Stimulated activated CD4-positive, alpha-beta T cell treated with anti-CD3 and anti-CD28 coated beads, Interleukin-1b, Interleukin-23, amount 100 ng/mL, for 4 hours (primary cell): ENCODE measurements around the gene TIMP1.

Source experiments
- DNase-seq, 2 donors: peaks; one replicate each; pipeline ENCODE4 v3.0.0-alpha.2; 2020; ENCODE audit warnings: low read depth in 2 of 2

The TIMP1 gene

GRCh38 chrX:47573341-47574075 lies 8.7 kb upstream of the TIMP1 start:
- DNase-seq = no peak

- DNase-seq = no peak
Observed at GRCh38 chrX:47574076-47574546, 8.1 kb upstream of the TIMP1 start.

- no peak for DNase-seq
Observed at GRCh38 chrX:47574547-47575301, 7.5 kb upstream of the TIMP1 start.

- no peak for DNase-seq
Observed at GRCh38 chrX:47576021-47576898, 6.0 kb upstream of the TIMP1 start.

GRCh38 chrX:47577424-47577823 lies 4.8 kb upstream of the TIMP1 start:
- no peak for DNase-seq

GRCh38 chrX:47577901-47578300 lies 4.3 kb upstream of the TIMP1 start:
- no peak for DNase-seq

- no peak for DNase-seq
Observed at GRCh38 chrX:47578692-47579091, 3.5 kb upstream of the TIMP1 start.

GRCh38 chrX:47579537-47579936 lies 2.7 kb upstream of the TIMP1 start:
- DNase-seq = no peak

GRCh38 chrX:47583240-47583861 lies 1.1 kb downstream of the TIMP1 start:
- DNase-seq = no peak

GRCh38 chrX:47584714-47585113 lies 2.5 kb downstream of the TIMP1 start:
- DNase-seq = no peak

GRCh38 chrX:47585273-47585672 lies 3.0 kb downstream of the TIMP1 start:
- DNase-seq = no peak

GRCh38 chrX:47586043-47586787 lies 4.0 kb downstream of the TIMP1 start:
- DNase-seq = no peak

GRCh38 chrX:47587091-47587891 lies 5.1 kb downstream of the TIMP1 start:
- no peak for DNase-seq

GRCh38 chrX:47587906-47588735 lies 5.9 kb downstream of the TIMP1 start:
- no peak for DNase-seq

GRCh38 chrX:47590984-47591383 lies 8.7 kb downstream of the TIMP1 start:
- no peak for DNase-seq

- DNase-seq = no peak
Observed at GRCh38 chrX:47593522-47593921, 11.3 kb downstream of the TIMP1 start.

GRCh38 chrX:47595716-47596251 lies 13.5 kb downstream of the TIMP1 start:
- DNase-seq = no peak

- DNase-seq = no peak
Observed at GRCh38 chrX:47596256-47596655, 14.0 kb downstream of the TIMP1 start.

GRCh38 chrX:47597222-47597621 lies 15.0 kb downstream of the TIMP1 start:
- DNase-seq = no peak
